ENCODE measurements around the gene TMPRSS4. TPM values are rescaled to one million over a fixed set of nuclear protein-coding genes. Genes with fewer than 3 reads are reported as not detected.

The TMPRSS4 gene
- total and polyA plus RNA-seq, 2 of the 4 experiments (the other 2 are of a cell fraction) = not detected

DNA sequence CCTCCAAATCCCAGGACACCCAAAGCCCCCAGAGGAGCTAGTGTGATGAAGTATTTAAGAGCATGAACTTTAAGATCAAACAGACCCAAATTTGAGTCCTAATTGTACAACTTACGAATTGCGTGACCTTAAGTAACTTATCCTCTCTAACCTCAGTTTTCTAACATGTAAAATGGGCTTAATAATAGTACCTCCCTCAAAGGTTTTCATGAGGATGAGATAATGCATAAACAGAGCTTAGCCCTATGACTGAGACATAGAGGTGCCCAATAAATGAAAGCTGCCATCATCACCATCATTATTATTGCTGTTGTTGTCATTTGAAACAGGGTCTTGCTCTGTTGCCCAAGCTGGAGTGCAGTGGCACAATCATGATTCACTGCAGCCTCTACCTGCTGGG is 90.4 kb downstream of the TMPRSS4 start:
- Histone ChIP-seq H3K27ac (ENCODE audit: insufficient read depth, low read length) (no peak overlapping the region), H2BK15ac (ENCODE audit: low read depth, low read length) (no peak overlapping the region), H4K5ac (ENCODE audit: low read depth, low read length) (no peak overlapping the region), H3K56ac (ENCODE audit: extremely low read depth, insufficient read depth, low read length) (no peak overlapping the region), H3K4me2 (ENCODE audit: low read depth, low read length) (no peak overlapping the region), H3K9me3 (ENCODE audit: control insufficient read depth, insufficient read depth, low read length) (no peaks in the 10 kb centered on the region), H3K14ac (replicated peaks; ENCODE audit: low read depth, low read length) (no peak overlapping the region), H2BK20ac (ENCODE audit: low read depth, low read length) (no peak overlapping the region), H2AK9ac (replicated peaks; ENCODE audit: low read depth, low read length, poor library complexity) (no peak overlapping the region), H3K23ac (ENCODE audit: low read depth, low read length) (no peak overlapping the region), H3K9ac (ENCODE audit: low read depth, low read length) (no peak overlapping the region), H2BK120ac (ENCODE audit: low read depth, low read length) (no peak overlapping the region), H3K18ac (ENCODE audit: low read depth, low read length) (no peak overlapping the region), H2AFZ (replicated peaks; ENCODE audit: low read length, poor library complexity) (no peak overlapping the region), H2BK5ac (ENCODE audit: low read depth, low read length, poor library complexity, severe bottlenecking) (no peak overlapping the region), H3K4me1 (ENCODE audit: control insufficient read depth, insufficient read depth, low read length) (no peaks in the 10 kb centered on the region), H4K91ac (ENCODE audit: insufficient read depth, low read depth, low read length) (no peak overlapping the region), H4K20me1 (ENCODE audit: insufficient read depth, low read length) (no peaks in the 10 kb centered on the region), H4K8ac (ENCODE audit: low read depth in 2 of 2, low read length in 2 of 2) (no peak overlapping the region), H3K36me3 (ENCODE audit: control insufficient read depth, insufficient read depth, low read length) (no peaks in the 10 kb centered on the region), H3K27me3 (ENCODE audit: control insufficient read depth, insufficient read depth, low read length) (peaks cover 21% of the 10 kb centered on the region), H3K4ac (ENCODE audit: low read depth, low read length) (no peak overlapping the region), H3K4me3 (ENCODE audit: insufficient read depth, low read depth, low read length) (no peak overlapping the region), H3K79me1 (ENCODE audit: low read depth in 1 of 2, low read length in 2 of 2) (no peaks in the 10 kb centered on the region), H2AK5ac (ENCODE audit: low read depth, low read length) (no peak overlapping the region), H3K9me1 (ENCODE audit: insufficient read depth, low read length) (no peaks in the 10 kb centered on the region)
- intact Hi-C loops (cut with micrococcal nuclease) (no loop called here), in situ Hi-C loops (cut with MboI; ENCODE audit: low sequenced_read_pairs) (no loop called here), dilution Hi-C loops (cut with HindIII; ENCODE audit: low sequenced_read_pairs, unreplicated experiment) (no loop called here)
- ATAC-seq (ENCODE audit: low read depth) (no peak), DNase-seq (no peak)
- BruUV-seq (replicated peaks) = no TSS peak
- no CpG with 5 or more reads among the region's 2 CpGs for WGBS, 2 experiments (ENCODE audit: extremely low coverage in 2 of 2, insufficient read length in 1 of 2)
- POLR2A ChIA-PET (ENCODE audit: unreplicated experiment) = no interaction called here
- CTCF ChIA-PET = interaction anchor here (0.7 kb wide), 1 partner anchor 13 kb away, joined by 3 read pairs; no protein-coding TSS in a partner anchor
- TF ChIP-seq RFX5 (IDR thresholded peaks at IDR 0.05; ENCODE audit: low read depth, low read length) (no peak), RCOR1 (IDR thresholded peaks at IDR 0.05; ENCODE audit: insufficient replicate concordance, low read length) (no peak), MAZ (IDR thresholded peaks at IDR 0.05; ENCODE audit: borderline replicate concordance, low read depth, low read length) (no peak), CEBPB (IDR thresholded peaks at IDR 0.05; ENCODE audit: low read depth, low read length) (no peak), SMC3 (IDR thresholded peaks at IDR 0.05; ENCODE audit: low read depth, low read length) (no peak), CHD1 (IDR thresholded peaks at IDR 0.05; ENCODE audit: low read depth, low read length) (no peak), POLR2A (IDR thresholded peaks at IDR 0.05; ENCODE audit: low read depth, low read length) (no peak), FOS (IDR thresholded peaks at IDR 0.05; ENCODE audit: low read depth, low read length) (no peak), NFE2L2 (IDR thresholded peaks at IDR 0.05; ENCODE audit: low read depth, low read length) (no peak), RAD21 (IDR thresholded peaks at IDR 0.05; ENCODE audit: low read length) (no peak)
- TF ChIP-seq, protein P1, sequence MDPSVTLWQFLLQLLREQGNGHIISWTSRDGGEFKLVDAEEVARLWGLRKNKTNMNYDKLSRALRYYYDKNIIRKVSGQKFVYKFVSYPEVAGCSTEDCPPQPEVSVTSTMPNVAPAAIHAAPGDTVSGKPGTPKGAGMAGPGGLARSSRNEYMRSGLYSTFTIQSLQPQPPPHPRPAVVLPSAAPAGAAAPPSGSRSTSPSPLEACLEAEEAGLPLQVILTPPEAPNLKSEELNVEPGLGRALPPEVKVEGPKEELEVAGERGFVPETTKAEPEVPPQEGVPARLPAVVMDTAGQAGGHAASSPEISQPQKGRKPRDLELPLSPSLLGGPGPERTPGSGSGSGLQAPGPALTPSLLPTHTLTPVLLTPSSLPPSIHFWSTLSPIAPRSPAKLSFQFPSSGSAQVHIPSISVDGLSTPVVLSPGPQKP (IDR thresholded peaks at IDR 0.05; ENCODE audit: borderline replicate concordance, low read depth, low read length) = no peak
- TF ChIP-seq, protein P2, sequence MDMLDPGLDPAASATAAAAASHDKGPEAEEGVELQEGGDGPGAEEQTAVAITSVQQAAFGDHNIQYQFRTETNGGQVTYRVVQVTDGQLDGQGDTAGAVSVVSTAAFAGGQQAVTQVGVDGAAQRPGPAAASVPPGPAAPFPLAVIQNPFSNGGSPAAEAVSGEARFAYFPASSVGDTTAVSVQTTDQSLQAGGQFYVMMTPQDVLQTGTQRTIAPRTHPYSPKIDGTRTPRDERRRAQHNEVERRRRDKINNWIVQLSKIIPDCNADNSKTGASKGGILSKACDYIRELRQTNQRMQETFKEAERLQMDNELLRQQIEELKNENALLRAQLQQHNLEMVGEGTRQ (IDR thresholded peaks at IDR 0.05; ENCODE audit: low read depth, low read length) = no peak

All from IMR-90 (cell line).